Measurements from ENCODE around the gene SLC6A12.

The SLC6A12 gene

DNA sequence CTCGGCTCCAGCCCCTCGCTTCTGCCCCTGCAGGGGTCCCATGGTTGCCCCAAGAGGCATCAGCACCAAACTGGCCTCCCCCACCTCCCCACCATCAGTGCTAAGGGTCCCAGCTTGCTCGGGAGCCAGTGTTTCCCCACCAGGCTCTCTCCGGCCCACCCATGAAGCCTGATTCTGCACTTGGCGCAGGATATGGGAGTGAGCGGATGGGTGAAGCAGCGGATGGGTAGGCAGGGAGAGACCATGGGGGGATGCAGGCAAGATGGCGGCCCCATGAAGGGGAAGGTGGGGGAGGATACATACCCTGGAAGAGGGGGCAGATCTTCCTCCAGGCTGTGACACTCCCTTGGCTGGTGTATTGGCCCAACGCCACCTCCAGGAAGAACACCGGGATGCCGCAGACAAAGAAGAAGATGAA is 9.7 kb downstream of the SLC6A12 start:
- H3K27ac ChIP-seq: no peak overlapping the region
- no peak for TF ChIP-seq ZFX (IDR thresholded peaks at IDR 0.05; ENCODE audit: borderline replicate concordance)
- TF ChIP-seq, protein P1, sequence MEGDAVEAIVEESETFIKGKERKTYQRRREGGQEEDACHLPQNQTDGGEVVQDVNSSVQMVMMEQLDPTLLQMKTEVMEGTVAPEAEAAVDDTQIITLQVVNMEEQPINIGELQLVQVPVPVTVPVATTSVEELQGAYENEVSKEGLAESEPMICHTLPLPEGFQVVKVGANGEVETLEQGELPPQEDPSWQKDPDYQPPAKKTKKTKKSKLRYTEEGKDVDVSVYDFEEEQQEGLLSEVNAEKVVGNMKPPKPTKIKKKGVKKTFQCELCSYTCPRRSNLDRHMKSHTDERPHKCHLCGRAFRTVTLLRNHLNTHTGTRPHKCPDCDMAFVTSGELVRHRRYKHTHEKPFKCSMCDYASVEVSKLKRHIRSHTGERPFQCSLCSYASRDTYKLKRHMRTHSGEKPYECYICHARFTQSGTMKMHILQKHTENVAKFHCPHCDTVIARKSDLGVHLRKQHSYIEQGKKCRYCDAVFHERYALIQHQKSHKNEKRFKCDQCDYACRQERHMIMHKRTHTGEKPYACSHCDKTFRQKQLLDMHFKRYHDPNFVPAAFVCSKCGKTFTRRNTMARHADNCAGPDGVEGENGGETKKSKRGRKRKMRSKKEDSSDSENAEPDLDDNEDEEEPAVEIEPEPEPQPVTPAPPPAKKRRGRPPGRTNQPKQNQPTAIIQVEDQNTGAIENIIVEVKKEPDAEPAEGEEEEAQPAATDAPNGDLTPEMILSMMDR (IDR thresholded peaks at IDR 0.05): no peak

DNA sequence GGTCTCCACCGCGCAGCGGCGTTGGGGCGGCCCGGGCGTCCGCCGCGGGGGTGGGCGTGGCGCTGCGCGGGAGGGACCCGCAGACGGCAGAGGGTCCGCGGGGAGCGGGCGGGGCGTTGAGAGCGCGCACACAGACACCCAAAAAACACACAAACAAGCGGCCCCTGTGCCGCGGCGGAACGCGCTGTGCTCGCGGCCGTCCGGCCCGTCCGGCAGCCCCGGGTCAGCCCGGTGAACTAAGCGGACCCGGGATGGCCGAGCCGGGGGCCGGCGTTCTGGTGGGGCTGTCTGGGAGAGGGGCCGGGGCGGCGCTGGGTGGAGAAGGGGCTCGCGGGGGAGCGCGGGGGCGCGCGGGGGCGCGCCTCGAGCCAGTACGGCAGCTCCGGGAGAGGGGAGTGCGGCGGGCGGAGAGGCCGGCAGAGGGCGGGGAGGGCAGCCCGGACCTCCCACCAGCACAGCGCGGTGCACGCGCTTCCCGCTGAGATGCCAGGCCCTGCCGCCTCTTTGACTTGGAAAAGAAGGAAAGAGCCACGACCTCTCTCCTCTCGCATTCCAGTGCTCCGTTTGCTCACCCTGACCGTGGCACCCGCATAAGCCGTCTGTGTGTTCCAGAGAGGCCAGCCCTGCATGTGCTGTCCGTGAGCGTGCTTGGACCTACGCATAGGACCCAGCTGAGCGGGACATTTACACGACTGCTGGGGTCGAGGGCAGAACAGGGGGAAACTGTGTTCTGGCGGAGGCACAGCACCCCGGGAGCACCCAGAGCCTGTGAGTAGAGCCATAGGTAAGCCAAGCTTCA is 10.3 kb downstream of the SLC6A12 start:
- TF ChIP-seq, protein P1 (IDR thresholded peaks at IDR 0.05): peak; percentile 43
- TF ChIP-seq ZFX (IDR thresholded peaks at IDR 0.05; ENCODE audit: borderline replicate concordance): no peak
- no peak overlapping the region for H3K27ac ChIP-seq

DNA sequence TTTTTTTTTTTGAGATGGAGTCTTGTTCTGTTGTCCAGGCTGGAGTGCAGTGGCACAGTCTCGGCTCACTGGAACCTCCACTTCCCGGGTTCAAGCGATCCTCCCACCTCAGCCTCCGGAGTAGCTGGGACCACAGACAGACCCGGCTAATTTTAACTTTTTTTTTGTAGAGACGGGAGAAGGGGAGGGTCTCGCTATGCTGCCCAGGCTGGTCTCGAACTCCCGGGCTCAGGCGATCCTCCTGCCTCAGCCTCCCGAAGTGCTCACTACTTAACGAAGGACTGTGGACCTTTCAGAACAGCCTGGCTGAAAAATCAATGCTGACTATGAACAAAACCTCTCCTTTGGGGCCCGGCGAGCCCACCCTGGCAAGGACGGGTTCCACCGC is 10.9 kb downstream of the SLC6A12 start:
- TF ChIP-seq, protein P1 (IDR thresholded peaks at IDR 0.05): no peak
- TF ChIP-seq ZFX (IDR thresholded peaks at IDR 0.05; ENCODE audit: borderline replicate concordance): no peak
- no peak overlapping the region for H3K27ac ChIP-seq

DNA sequence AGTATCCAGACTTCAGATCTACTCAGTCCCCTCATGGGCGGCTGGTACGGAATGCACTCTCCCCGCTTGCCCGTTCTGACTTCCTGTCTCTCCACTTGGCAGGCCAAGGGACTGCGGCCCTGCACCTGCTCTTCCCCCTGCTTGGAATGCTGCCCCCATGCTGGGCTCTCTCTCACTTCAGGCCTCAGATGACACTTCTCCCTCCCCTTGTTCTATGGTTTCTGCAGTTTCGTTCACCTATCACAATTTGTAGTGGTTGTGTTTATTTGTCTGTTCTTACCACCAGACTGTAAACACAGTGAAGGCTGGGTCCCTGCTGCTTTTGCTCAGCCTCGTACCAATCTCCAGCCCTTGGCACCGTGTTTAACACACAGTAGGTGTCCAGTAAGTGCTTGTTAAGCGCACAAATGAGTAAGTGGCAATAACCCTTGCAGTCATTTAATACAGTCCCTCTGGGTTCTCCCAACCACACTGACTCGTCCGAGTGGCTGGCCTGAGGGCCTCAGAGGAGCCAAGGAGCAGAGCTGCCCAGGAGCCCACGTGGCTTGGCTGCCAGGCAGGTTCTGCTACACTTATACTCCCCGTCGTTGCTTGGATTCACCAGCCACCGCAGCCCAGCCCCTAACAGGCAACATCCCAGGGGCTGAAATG is 11.8 kb downstream of the SLC6A12 start:
- TF ChIP-seq, protein P1 (IDR thresholded peaks at IDR 0.05): no peak
- no peak for TF ChIP-seq ZFX (IDR thresholded peaks at IDR 0.05; ENCODE audit: borderline replicate concordance)
- 0 out of 2 replicates have a peak overlapping the region, but pooled peaks have one; percentile 29 for H3K27ac ChIP-seq

DNA sequence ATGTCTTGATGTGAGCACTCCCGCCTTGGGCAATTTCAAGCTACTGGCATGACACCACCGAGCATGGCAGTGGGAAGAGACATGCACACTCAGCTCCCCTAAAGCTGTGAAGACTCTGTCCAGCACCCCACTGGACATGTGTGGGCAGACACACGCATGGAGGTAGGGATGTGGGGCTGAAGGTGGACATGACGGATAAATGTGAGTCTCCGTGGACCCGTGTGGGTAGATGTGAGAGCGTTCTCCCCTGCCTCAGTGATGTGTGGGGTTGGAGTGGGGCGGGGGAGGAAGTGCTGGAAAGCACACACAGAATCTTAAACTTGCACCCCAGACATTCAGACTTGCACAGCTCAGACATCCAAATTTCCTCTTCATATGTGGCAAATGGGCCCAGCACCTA is 12.6 kb downstream of the SLC6A12 start:
- no peak overlapping the region for H3K27ac ChIP-seq
- no peak for TF ChIP-seq ZFX (IDR thresholded peaks at IDR 0.05; ENCODE audit: borderline replicate concordance)
- TF ChIP-seq, protein P1 (IDR thresholded peaks at IDR 0.05): no peak

DNA sequence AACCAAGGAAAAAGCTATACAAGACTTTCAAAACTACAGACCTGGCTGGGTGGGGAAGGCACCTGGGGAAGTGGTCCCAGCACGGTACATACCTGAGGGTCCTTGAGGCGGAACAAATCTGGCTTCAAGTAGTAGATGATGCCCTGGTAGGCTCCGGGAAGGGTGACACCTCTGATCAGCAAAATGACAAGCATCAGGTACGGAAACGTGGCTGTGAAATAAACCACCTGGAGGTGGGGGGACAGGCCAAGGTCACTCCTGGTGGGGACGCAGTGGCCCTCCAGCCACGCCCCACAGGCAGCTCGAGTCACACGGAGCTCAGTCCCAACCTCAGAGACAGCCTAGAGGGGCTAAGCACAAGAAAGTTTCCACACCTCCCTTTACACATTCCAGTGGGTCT is 15.3 kb downstream of the SLC6A12 start:
- H3K27ac ChIP-seq: no peak overlapping the region

More for the DNA sequence above, 15.3 kb downstream of the SLC6A12 start:
- TF ChIP-seq ZFX (IDR thresholded peaks at IDR 0.05; ENCODE audit: borderline replicate concordance): no peak
- TF ChIP-seq, protein P1 (IDR thresholded peaks at IDR 0.05): no peak

Data from 22Rv1 (cell line).